Neural cell (in vitro differentiated cells): ENCODE results near the gene WDR91.

Source experiments
- CTCF ChIP-seq: fragments of 450-650 bp; IDR thresholded peaks from 2 replicates; pipeline ENCODE4 v1.5.1; 2014; ENCODE audit warnings: antibody characterized with exemption, mild to moderate bottlenecking, moderate library complexity; ENCODE audit not compliant: poor library complexity, severe bottlenecking
- EZH2 ChIP-seq: fragments of 200-600, 300-800 bp; shearing (Covaris generic), sonication (generic); IDR thresholded peaks from 2 replicates; pipeline ENCODE4 v1.6.1; 2014; ENCODE audit warnings: antibody characterized with exemption, low read length, borderline replicate concordance, mild to moderate bottlenecking; ENCODE audit not compliant: insufficient read depth, poor library complexity, severe bottlenecking
- POLR2AphosphoS5 ChIP-seq: IDR thresholded peaks from 2 replicates; pipeline ENCODE4 v1.6.1; 2012

GRCh38 chr7:135233570-135233969 lies 22.2 kb upstream of the WDR91 start, which contains the start of gene STRA8:
- no peak for TF ChIP-seq CTCF
- TF ChIP-seq EZH2: no peak
- TF ChIP-seq POLR2AphosphoS5: no peak
